ENCODE results near the gene ELMO1.

DNA sequence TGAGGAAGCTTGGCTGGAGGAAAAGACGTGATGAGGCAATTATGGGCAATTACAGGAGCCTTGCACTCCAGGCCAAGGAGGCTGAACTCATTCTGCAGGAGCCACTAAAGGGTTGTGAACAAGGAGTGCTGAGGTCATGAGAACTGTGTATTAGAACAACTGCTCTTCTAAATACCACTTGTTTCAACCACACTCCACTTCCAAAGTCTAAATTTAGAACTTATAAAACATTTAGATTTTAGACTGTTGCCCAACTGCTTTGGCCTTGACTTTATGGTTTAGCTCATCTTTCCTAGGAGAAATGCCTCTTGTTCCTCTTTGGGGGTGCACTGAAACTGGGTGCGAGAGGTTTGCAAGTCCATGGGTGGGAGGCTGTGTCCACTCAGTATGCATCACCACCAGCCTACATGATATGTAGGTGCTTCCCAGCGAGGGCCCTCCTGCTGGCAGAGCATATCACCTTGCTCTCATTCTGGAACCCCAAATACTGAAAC lies 524.7 kb downstream of the ELMO1 start:
- TF ChIP-seq, protein P1, sequence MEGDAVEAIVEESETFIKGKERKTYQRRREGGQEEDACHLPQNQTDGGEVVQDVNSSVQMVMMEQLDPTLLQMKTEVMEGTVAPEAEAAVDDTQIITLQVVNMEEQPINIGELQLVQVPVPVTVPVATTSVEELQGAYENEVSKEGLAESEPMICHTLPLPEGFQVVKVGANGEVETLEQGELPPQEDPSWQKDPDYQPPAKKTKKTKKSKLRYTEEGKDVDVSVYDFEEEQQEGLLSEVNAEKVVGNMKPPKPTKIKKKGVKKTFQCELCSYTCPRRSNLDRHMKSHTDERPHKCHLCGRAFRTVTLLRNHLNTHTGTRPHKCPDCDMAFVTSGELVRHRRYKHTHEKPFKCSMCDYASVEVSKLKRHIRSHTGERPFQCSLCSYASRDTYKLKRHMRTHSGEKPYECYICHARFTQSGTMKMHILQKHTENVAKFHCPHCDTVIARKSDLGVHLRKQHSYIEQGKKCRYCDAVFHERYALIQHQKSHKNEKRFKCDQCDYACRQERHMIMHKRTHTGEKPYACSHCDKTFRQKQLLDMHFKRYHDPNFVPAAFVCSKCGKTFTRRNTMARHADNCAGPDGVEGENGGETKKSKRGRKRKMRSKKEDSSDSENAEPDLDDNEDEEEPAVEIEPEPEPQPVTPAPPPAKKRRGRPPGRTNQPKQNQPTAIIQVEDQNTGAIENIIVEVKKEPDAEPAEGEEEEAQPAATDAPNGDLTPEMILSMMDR (IDR thresholded peaks at IDR 0.05; ENCODE audit: poor library complexity): no peak
- TF ChIP-seq EZH2phosphoT487 (IDR thresholded peaks at IDR 0.05; ENCODE audit: low read depth, severe bottlenecking, unreplicated experiment): no peak

Data from hepatocyte (in vitro differentiated cells).